Measurements from ENCODE around the gene MBTD1.

GRCh38 chr17:51155416-51155815, 104.4 kb downstream of the MBTD1 start:
- TF ChIP-seq ZNF12 (CRISPR knock-in tag; IDR thresholded peaks at IDR 0.05) (no peak), HMGXB4 (CRISPR knock-in tag; IDR thresholded peaks at IDR 0.05) (no peak), EZH2 (IDR thresholded peaks at IDR 0.05; ENCODE audit: borderline replicate concordance, low read depth, low read length) (no peak), CTCF (IDR thresholded peaks at IDR 0.05 in 2 of 3, conservative IDR thresholded peaks at IDR 0.05 in 1 of 3; ENCODE audit: insufficient read depth in 2 of 3, low read depth in 1 of 3, low read length in 3 of 3) (no peak), FOS (IDR thresholded peaks at IDR 0.05; ENCODE audit: extremely low read depth, insufficient read length) (no peak)
